Neural cell (in vitro differentiated cells): ENCODE measurements around the gene PCDH9.

ENCODE experiments used
- EZH2 ChIP-seq: fragments of 200-600, 300-800 bp; shearing (Covaris generic), sonication (generic); IDR thresholded peaks from 2 replicates; pipeline ENCODE4 v1.6.1; 2014; ENCODE audit warnings: antibody characterized with exemption, low read length, borderline replicate concordance, mild to moderate bottlenecking; ENCODE audit not compliant: insufficient read depth, poor library complexity, severe bottlenecking
- SMC3 ChIP-seq: fragments of 450-650 bp; conservative IDR thresholded peaks from 2 replicates; pipeline ENCODE4 v1.6.1; 2014; ENCODE audit warnings: antibody characterized with exemption, mild to moderate bottlenecking, moderate library complexity; ENCODE audit not compliant: poor library complexity
- TAF1 ChIP-seq: IDR thresholded peaks from 2 replicates; pipeline ENCODE4 v1.6.1; 2012; ENCODE audit warnings: low read depth
- TF ChIP-seq, protein P1 (sequence below): fragments of 450-650 bp; IDR thresholded peaks from 2 replicates; pipeline ENCODE4 v1.5.1; 2014; ENCODE audit warnings: antibody characterized with exemption, mild to moderate bottlenecking, moderate library complexity; ENCODE audit not compliant: poor library complexity, severe bottlenecking
- TF ChIP-seq, protein P2 (sequence below): IDR thresholded peaks from 2 replicates; pipeline ENCODE4 v1.6.1; 2012; ENCODE audit warnings: borderline replicate concordance

DNA sequence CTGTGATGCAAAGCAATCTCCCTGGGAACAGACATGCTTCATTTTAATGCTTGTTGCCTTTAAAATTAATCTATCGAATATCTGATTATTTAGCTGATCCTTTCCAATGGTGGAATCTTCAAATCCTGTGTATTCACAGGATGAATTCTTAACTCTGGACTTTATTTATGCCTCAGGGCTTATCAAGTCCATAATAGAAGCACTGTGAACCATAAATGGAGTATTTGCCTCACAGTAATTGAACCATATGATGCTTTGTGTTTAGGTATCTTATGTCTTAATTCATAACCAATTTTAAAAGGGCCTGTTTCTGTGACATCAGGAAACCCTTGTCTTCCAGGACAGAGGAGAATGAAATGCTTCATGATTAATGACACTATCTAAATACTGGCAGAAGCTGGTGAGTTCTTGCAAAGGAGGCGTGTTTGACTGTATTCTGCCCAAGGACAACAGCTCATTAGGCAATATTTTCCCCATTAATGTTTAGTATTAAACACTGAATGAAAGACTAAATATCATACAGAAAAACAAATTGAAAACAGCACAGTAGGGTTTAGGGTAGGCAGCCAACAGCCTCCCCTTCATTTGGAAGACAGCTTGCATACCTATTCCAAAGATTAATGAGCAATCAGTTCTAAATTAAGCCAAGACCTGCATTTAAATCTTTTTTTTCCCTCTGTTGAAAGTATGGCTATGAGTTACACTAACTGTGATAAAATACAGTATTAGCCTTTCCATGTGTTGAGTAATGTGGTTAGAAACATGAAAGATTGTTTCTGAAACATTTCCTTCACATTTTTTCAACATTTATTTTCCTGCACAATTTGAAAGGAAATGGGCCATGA, 709.4 kb downstream of the PCDH9 start:
- TF ChIP-seq, protein P1, sequence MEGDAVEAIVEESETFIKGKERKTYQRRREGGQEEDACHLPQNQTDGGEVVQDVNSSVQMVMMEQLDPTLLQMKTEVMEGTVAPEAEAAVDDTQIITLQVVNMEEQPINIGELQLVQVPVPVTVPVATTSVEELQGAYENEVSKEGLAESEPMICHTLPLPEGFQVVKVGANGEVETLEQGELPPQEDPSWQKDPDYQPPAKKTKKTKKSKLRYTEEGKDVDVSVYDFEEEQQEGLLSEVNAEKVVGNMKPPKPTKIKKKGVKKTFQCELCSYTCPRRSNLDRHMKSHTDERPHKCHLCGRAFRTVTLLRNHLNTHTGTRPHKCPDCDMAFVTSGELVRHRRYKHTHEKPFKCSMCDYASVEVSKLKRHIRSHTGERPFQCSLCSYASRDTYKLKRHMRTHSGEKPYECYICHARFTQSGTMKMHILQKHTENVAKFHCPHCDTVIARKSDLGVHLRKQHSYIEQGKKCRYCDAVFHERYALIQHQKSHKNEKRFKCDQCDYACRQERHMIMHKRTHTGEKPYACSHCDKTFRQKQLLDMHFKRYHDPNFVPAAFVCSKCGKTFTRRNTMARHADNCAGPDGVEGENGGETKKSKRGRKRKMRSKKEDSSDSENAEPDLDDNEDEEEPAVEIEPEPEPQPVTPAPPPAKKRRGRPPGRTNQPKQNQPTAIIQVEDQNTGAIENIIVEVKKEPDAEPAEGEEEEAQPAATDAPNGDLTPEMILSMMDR, result no peak
- TF ChIP-seq EZH2 (no peak), SMC3 (no peak), TAF1 (no peak)
- TF ChIP-seq, protein P2, sequence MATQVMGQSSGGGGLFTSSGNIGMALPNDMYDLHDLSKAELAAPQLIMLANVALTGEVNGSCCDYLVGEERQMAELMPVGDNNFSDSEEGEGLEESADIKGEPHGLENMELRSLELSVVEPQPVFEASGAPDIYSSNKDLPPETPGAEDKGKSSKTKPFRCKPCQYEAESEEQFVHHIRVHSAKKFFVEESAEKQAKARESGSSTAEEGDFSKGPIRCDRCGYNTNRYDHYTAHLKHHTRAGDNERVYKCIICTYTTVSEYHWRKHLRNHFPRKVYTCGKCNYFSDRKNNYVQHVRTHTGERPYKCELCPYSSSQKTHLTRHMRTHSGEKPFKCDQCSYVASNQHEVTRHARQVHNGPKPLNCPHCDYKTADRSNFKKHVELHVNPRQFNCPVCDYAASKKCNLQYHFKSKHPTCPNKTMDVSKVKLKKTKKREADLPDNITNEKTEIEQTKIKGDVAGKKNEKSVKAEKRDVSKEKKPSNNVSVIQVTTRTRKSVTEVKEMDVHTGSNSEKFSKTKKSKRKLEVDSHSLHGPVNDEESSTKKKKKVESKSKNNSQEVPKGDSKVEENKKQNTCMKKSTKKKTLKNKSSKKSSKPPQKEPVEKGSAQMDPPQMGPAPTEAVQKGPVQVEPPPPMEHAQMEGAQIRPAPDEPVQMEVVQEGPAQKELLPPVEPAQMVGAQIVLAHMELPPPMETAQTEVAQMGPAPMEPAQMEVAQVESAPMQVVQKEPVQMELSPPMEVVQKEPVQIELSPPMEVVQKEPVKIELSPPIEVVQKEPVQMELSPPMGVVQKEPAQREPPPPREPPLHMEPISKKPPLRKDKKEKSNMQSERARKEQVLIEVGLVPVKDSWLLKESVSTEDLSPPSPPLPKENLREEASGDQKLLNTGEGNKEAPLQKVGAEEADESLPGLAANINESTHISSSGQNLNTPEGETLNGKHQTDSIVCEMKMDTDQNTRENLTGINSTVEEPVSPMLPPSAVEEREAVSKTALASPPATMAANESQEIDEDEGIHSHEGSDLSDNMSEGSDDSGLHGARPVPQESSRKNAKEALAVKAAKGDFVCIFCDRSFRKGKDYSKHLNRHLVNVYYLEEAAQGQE, result no peak
